OCI-LY7 (cell line): Measurements from ENCODE around the gene ZNF813. TPM values are rescaled to one million over a fixed set of nuclear protein-coding genes. Genes with fewer than 3 reads are reported as not detected.
"Not testable (repeated sequence)": the region's sequence is repeated elsewhere in the genome, so short reads cannot be mapped to it uniquely, and the experiment has no call there.

Experiments
- BruUV-seq: library from RNA; stranded (reverse); fragments of 400-500 nt; replicated peaks from 2 replicates; lab custom pipeline; 2021; lab: Mats Ljungman, UMichigan
- CTCF ChIA-PET: fragments of 300-600 bp; sonication (Branson Sonifier 250); formaldehyde crosslinking; loops from one replicate; lab custom pipeline; 2022; ENCODE audit warnings: antibody characterized with exemption; ENCODE audit not compliant: unreplicated experiment; lab: Charles Lee
- POLR2A ChIA-PET: fragments of 300-600 bp; sonication (Branson Sonifier 250); formaldehyde crosslinking; loops from one replicate; lab custom pipeline; 2022; ENCODE audit warnings: antibody characterized with exemption; lab: Charles Lee
- DNase-seq: peaks from one replicate; pipeline ENCODE4 v3.0.0-alpha.2; 2015; ENCODE audit warnings: low spot score
- H2AFZ ChIP-seq: fragments of 200-600 bp; sonication (generic), shearing (Covaris generic); 2 replicates; pipeline ENCODE4 v1.6.1; 2014; ENCODE audit warnings: mild to moderate bottlenecking, antibody characterized with exemption, low read length, moderate library complexity
- H3K27ac ChIP-seq: fragments of 200-600 bp; sonication (generic); 2 replicates; pipeline ENCODE4 v1.5.1; 2014; ENCODE audit warnings: mixed run types, low read depth, mild to moderate bottlenecking, moderate library complexity, low read length, inconsistent platforms; ENCODE audit not compliant: poor library complexity, severe bottlenecking
- H3K36me3 ChIP-seq: fragments of 200-600 bp; sonication (generic); 2 replicates; pipeline ENCODE4 v1.6.1; 2014; ENCODE audit warnings: mild to moderate bottlenecking, antibody characterized with exemption, low read length, moderate library complexity, mixed read lengths; ENCODE audit not compliant: insufficient read depth
- H3K4me1 ChIP-seq: fragments of 200-600 bp; sonication (generic); 2 replicates; pipeline ENCODE4 v1.5.1; 2014; ENCODE audit warnings: mild to moderate bottlenecking, low read length; ENCODE audit not compliant: insufficient read depth, poor library complexity, severe bottlenecking
- H3K4me2 ChIP-seq: fragments of 200-600 bp; sonication (generic); 2 replicates; pipeline ENCODE4 v1.6.1; 2014; ENCODE audit warnings: mild to moderate bottlenecking, low read length
- H3K4me3 ChIP-seq: fragments of 200-600 bp; sonication (generic); 2 replicates; pipeline ENCODE4 v1.5.1; 2014; ENCODE audit warnings: mild to moderate bottlenecking, low read depth, low read length; ENCODE audit not compliant: poor library complexity, severe bottlenecking
- H3K79me2 ChIP-seq: fragments of 200-600 bp; sonication (generic); 2 replicates; pipeline ENCODE4 v1.6.1; 2016; ENCODE audit warnings: low read depth, mild to moderate bottlenecking, low read length, moderate library complexity, mixed read lengths; ENCODE audit not compliant: insufficient read depth
- H3K9me2 ChIP-seq: fragments of 200-600 bp; sonication (generic); 2 replicates; pipeline ENCODE4 v1.6.1; 2016; ENCODE audit warnings: mild to moderate bottlenecking, low read length, mixed read lengths; ENCODE audit not compliant: insufficient read depth
- H3K9me3 ChIP-seq: fragments of 200-600 bp; sonication (generic); 2 replicates; pipeline ENCODE4 v1.6.1; 2014; ENCODE audit warnings: mild to moderate bottlenecking, mixed run types, low read length, mixed read lengths
- H4K20me1 ChIP-seq: fragments of 200-600 bp; sonication (generic); 2 replicates; pipeline ENCODE4 v1.6.1; 2014; ENCODE audit warnings: mild to moderate bottlenecking, antibody characterized with exemption, low read length, moderate library complexity, mixed read lengths; ENCODE audit not compliant: insufficient read depth
- CTCF ChIP-seq: fragments of 200-600 bp; sonication (generic); conservative IDR thresholded peaks from 2 replicates; pipeline ENCODE4 v1.5.1; 2014; ENCODE audit warnings: mild to moderate bottlenecking, antibody characterized with exemption, low read length, moderate library complexity, mixed read lengths
- EZH2phosphoT487 ChIP-seq: fragments of 200-600 bp; sonication (generic); IDR thresholded peaks from 2 replicates; pipeline ENCODE4 v1.6.1; 2018; ENCODE audit warnings: low read depth, borderline replicate concordance, mild to moderate bottlenecking, mixed run types, antibody characterized with exemption, low read length, moderate library complexity, mixed read lengths
- intact Hi-C: fragments of 100-400 bp; cut with micrococcal nuclease; formaldehyde crosslinking; loops from one replicate; pipeline ENCODE4 v1.10.0; 2022; ENCODE audit not compliant: unreplicated experiment
- total RNA-seq, 2 experiments: library from RNA; depleted of rRNA in 1 of 2; stranded (reverse); fragments of >200 nt in 1 of 2; shearing (Covaris generic) in 1 of 2; gene quantifications; 2 replicates each; pipeline ENCODE4 v1.2.3, GENCODE V29; 2014 to 2022

The ZNF813 gene
- total RNA-seq, 2 experiments from 2014 or later, result 5.9 to 6.7 TPM

GRCh38 chr19:53466726-53467484 lies 628 bp upstream of the ZNF813 start:
- no peak for DNase-seq
- Histone ChIP-seq H3K4me2 (peak overlapping the region; percentile 59), H3K79me2 (no peaks in the 10 kb centered on the region), H3K4me1 (no peaks in the 10 kb centered on the region), H3K4me3 (peak overlapping the region; percentile 72), H3K36me3 (peaks cover 7% of the 10 kb centered on the region), H4K20me1 (no peaks in the 10 kb centered on the region), H3K27ac (no peak overlapping the region), H2AFZ (peak overlapping the region; percentile 92), H3K9me3 (no peaks in the 10 kb centered on the region), H3K9me2 (no peaks in the 10 kb centered on the region)
- TF ChIP-seq CTCF (no peak), EZH2phosphoT487 (no peak)
- ChIA-PET POLR2A (no interaction called here), CTCF (no interaction called here)
- no TSS peak for BruUV-seq
- intact Hi-C loops, result no loop called here

- H3K36me3 ChIP-seq, result peaks cover 17% of the 10 kb centered on the region
- BruUV-seq, result TSS peak; percentile 62
- H3K27ac ChIP-seq, H3K9me2 ChIP-seq, H3K79me2 ChIP-seq, H4K20me1 ChIP-seq, H2AFZ ChIP-seq, H3K9me3 ChIP-seq, POLR2A ChIA-PET, CTCF ChIA-PET, DNase-seq, H3K4me1 ChIP-seq, intact Hi-C loops: not testable (repeated sequence)
- H3K4me3 ChIP-seq, result peak overlapping the region; percentile 72
- H3K4me2 ChIP-seq, result peak overlapping the region; percentile 81
Observed at GRCh38 chr19:53468628-53469027, 1.1 kb downstream of the ZNF813 start.

GRCh38 chr19:53471916-53472315 lies 4.4 kb downstream of the ZNF813 start:
- H3K9me3 ChIP-seq, result no peaks in the 10 kb centered on the region

GRCh38 chr19:53474832-53475231 lies 7.3 kb downstream of the ZNF813 start:
- H3K4me3 ChIP-seq, H4K20me1 ChIP-seq, intact Hi-C loops, H2AFZ ChIP-seq, H3K4me2 ChIP-seq, POLR2A ChIA-PET, CTCF ChIA-PET, BruUV-seq, H3K4me1 ChIP-seq, H3K27ac ChIP-seq, H3K9me2 ChIP-seq, H3K79me2 ChIP-seq, H3K9me3 ChIP-seq: not testable (repeated sequence)
- peaks cover 64% of the 10 kb centered on the region for H3K36me3 ChIP-seq
- peak; percentile 17 for DNase-seq

More at GRCh38 chr19:53471916-53472315, 4.4 kb downstream of the ZNF813 start:
- Histone ChIP-seq H3K27ac (no peak overlapping the region), H3K4me1 (no peaks in the 10 kb centered on the region), H3K4me2 (no peak overlapping the region), H2AFZ (no peak overlapping the region), H3K4me3 (no peak overlapping the region), H4K20me1 (no peaks in the 10 kb centered on the region), H3K9me2 (no peaks in the 10 kb centered on the region), H3K79me2 (no peaks in the 10 kb centered on the region; the same call in 1 of the 2 replicates), H3K36me3 (peaks cover 39% of the 10 kb centered on the region)
- ChIA-PET CTCF (no interaction called here), POLR2A (no interaction called here)
- DNase-seq, result no peak
- intact Hi-C loops, result no loop called here
- BruUV-seq, result no TSS peak
- TF ChIP-seq EZH2phosphoT487, result no peak
- TF ChIP-seq CTCF, result no peak

GRCh38 chr19:53475470-53475869 lies 7.9 kb downstream of the ZNF813 start:
- CTCF ChIA-PET, BruUV-seq, H3K4me1 ChIP-seq, intact Hi-C loops, POLR2A ChIA-PET, H3K79me2 ChIP-seq, DNase-seq, H3K4me2 ChIP-seq, H3K4me3 ChIP-seq, H3K9me2 ChIP-seq, H3K27ac ChIP-seq, H4K20me1 ChIP-seq, H2AFZ ChIP-seq: not testable (repeated sequence)
- Histone ChIP-seq H3K9me3 (peaks cover 11% of the 10 kb centered on the region; the same call in 1 of the 2 replicates), H3K36me3 (peaks cover 71% of the 10 kb centered on the region)
